A549 (cell line): ENCODE data around the gene RNF130. TPM values are rescaled to one million over a fixed set of nuclear protein-coding genes. Genes with fewer than 3 reads are reported as not detected.

Source experiments
- ATAC-seq, 2 experiments: fragments of 200-7000 bp in 1 of 2; fragments of >200 bp in 1 of 2; cut with Nextera tagmentation in 1 of 2; cut with Tn5 transposase in 1 of 2; 3 replicates each; pipeline versions ENCODE4 v1.8.0 to v1.9.1; 2018 to 2020; ENCODE audit warnings: mild to moderate bottlenecking in 1 of 2, moderate library complexity in 1 of 2
- CTCF ChIA-PET: fragments of 300-600 bp; sonication (Branson Sonifier 250); formaldehyde crosslinking; extraction: SDS; loops from one replicate; lab custom pipeline; 2021; ENCODE audit warnings: antibody characterized with exemption, inconsistent platforms; lab: Yijun Ruan, JAX
- POLR2A ChIA-PET: fragments of 350-600 bp; formaldehyde crosslinking; extraction: SDS; loops from one replicate; lab custom pipeline; 2021; ENCODE audit warnings: antibody characterized with exemption, inconsistent platforms; lab: Yijun Ruan, JAX
- DNase-seq, 2 experiments: peaks; one replicate each; pipeline versions ENCODE4 v3.0.0 to v3.0.0-alpha.2; 2011 to 2016; ENCODE audit warnings: low read depth in 1 of 2, low spot score in 1 of 2
- FAIRE-seq: peaks from 2 replicates; lab custom pipeline; 2011; peaks lifted over from hg19 to GRCh38; lab: Jason Lieb, UNC
- H3K27ac ChIP-seq, 2 experiments: fragments of >200 bp; sonication (Bioruptor Twin); formaldehyde crosslinking; 3 replicates each; pipeline ENCODE4 v1.5.1; 2016 to 2017
- H3K4me1 ChIP-seq: fragments of >200 bp; sonication (Bioruptor Twin); formaldehyde crosslinking; 3 replicates; pipeline ENCODE4 v1.6.1; 2016
- H3K4me2 ChIP-seq: fragments of >200 bp; sonication (Bioruptor Twin); formaldehyde crosslinking; 3 replicates; pipeline ENCODE4 v1.6.1; 2016
- H3K4me3 ChIP-seq: fragments of >200 bp; sonication (Bioruptor Twin); formaldehyde crosslinking; 3 replicates; pipeline ENCODE4 v1.5.1; 2016
- H3K9me3 ChIP-seq: fragments of >200 bp; sonication (Bioruptor Twin); formaldehyde crosslinking; 3 replicates; pipeline ENCODE4 v1.6.1; 2016
- BCL3 ChIP-seq: fragments of >200 bp; sonication (Bioruptor Twin); formaldehyde crosslinking; IDR thresholded peaks from 3 replicates; pipeline ENCODE4 v1.6.1; 2016
- CEBPB ChIP-seq, 2 experiments: fragments of >200 bp in 1 of 2; sonication (Bioruptor Twin) in 1 of 2; formaldehyde crosslinking in 1 of 2; IDR thresholded peaks; 2 replicates each; pipeline ENCODE4 v1.6.1; 2012 to 2016
- EHF ChIP-seq: fragments of 250-450 bp; sonication (Bioruptor Pico); IDR thresholded peaks from 2 replicates; pipeline ENCODE4 v1.5.0; 2020; ENCODE audit warnings: mild to moderate bottlenecking
- FOSB ChIP-seq: fragments of 250-450 bp; sonication (Bioruptor Pico); IDR thresholded peaks from 2 replicates; pipeline ENCODE4 v1.5.0; 2020; ENCODE audit warnings: mild to moderate bottlenecking, moderate library complexity
- FOSL2 ChIP-seq, 2 experiments: fragments of 450-650 bp in 1 of 2; fragments of >200 bp in 1 of 2; sonication (Bioruptor Twin) in 1 of 2; formaldehyde crosslinking; IDR thresholded peaks; 2 replicates each; pipeline versions ENCODE4 v1.5.0 to v1.6.1; 2016 to 2020; ENCODE audit warnings: mild to moderate bottlenecking in 1 of 2, moderate library complexity in 1 of 2
- GATA3 ChIP-seq: IDR thresholded peaks from 2 replicates; pipeline ENCODE4 v1.6.1; 2012; ENCODE audit warnings: borderline replicate concordance
- HMGXB4 ChIP-seq: fragments of 250-450 bp; sonication (Bioruptor Pico); IDR thresholded peaks from 2 replicates; pipeline ENCODE4 v1.5.0; 2021; ENCODE audit warnings: mild to moderate bottlenecking, moderate library complexity, borderline replicate concordance
- HOXB13 ChIP-seq: fragments of 250-450 bp; sonication (Bioruptor Pico); IDR thresholded peaks from 2 replicates; pipeline ENCODE4 v1.5.0; 2020; ENCODE audit warnings: low read depth, mild to moderate bottlenecking, moderate library complexity
- JUN ChIP-seq, 2 experiments: fragments of >200 bp; sonication (Bioruptor Twin); formaldehyde crosslinking; IDR thresholded peaks; 2 replicates in 1 of 2; 3 replicates in 1 of 2; pipeline ENCODE4 v1.6.1; 2016 to 2017
- JUNB ChIP-seq: fragments of >200 bp; sonication (Bioruptor Twin); formaldehyde crosslinking; IDR thresholded peaks from 2 replicates; pipeline ENCODE4 v1.6.1; 2016
- KDM1A ChIP-seq: fragments of 200-600 bp; sonication (generic); IDR thresholded peaks from 2 replicates; pipeline ENCODE4 v1.6.1; 2016; ENCODE audit warnings: low read depth, mild to moderate bottlenecking
- KDM5A ChIP-seq: fragments of 200-600 bp; sonication (generic); IDR thresholded peaks from 2 replicates; pipeline ENCODE4 v1.6.1; 2016; ENCODE audit warnings: antibody characterized with exemption, mild to moderate bottlenecking
- MAFK ChIP-seq: fragments of 450-650 bp; IDR thresholded peaks from 2 replicates; pipeline ENCODE4 v1.6.1; 2014; ENCODE audit not compliant: partially characterized antibody
- RAD21 ChIP-seq, 2 experiments: fragments of >200 bp in 1 of 2; sonication (Bioruptor Twin) in 1 of 2; formaldehyde crosslinking in 1 of 2; IDR thresholded peaks in 1 of 2; conservative IDR thresholded peaks in 1 of 2; 2 replicates in 1 of 2; 3 replicates in 1 of 2; pipeline ENCODE4 v1.6.1; 2012 to 2018; ENCODE audit warnings: inconsistent platforms in 1 of 2
- RARB ChIP-seq: fragments of 250-450 bp; sonication (Bioruptor Pico); IDR thresholded peaks from 2 replicates; pipeline ENCODE4 v1.8.0; 2021; ENCODE audit warnings: mild to moderate bottlenecking, moderate library complexity
- RCOR1 ChIP-seq: fragments of 150-350 bp; IDR thresholded peaks from 2 replicates; pipeline ENCODE4 v1.6.1; 2014; ENCODE audit warnings: antibody characterized with exemption, low read length, low read depth
- SMC3 ChIP-seq: fragments of >200 bp; sonication (Bioruptor Twin); formaldehyde crosslinking; IDR thresholded peaks from 3 replicates; pipeline ENCODE4 v1.6.1; 2018; ENCODE audit warnings: inconsistent platforms
- ZSCAN20 ChIP-seq: fragments of 250-450 bp; sonication (Bioruptor Pico); IDR thresholded peaks from 2 replicates; pipeline ENCODE4 v1.8.0; 2022; ENCODE audit warnings: mild to moderate bottlenecking, moderate library complexity
- WGBS: methylation state at CpG from one replicate; pipeline ENCODE4 v1.1.6; 2017; ENCODE audit errors: missing lambda C conversion rate; 5-methylcytosine and 5-hydroxymethylcytosine counted together
- polyA plus RNA-seq, 4 experiments: library from polyadenylated mRNA; depleted of rRNA in 3 of 4; stranded (reverse); fragments of >200 nt; fragmentation: RNase III in 1 of 4; extraction: RNeasy Plus Mini Kit Qiagen cat#74134 plus additional on column Dnase treatment in 1 of 4; gene quantifications; 2 replicates in 3 of 4; 3 replicates in 1 of 4; pipeline ENCODE4 v1.2.3, GENCODE V29; 2011 to 2017
- TF ChIP-seq, protein P1 (sequence below): IDR thresholded peaks from 2 replicates; pipeline ENCODE4 v1.6.1; 2012
- TF ChIP-seq, protein P2 (sequence below): IDR thresholded peaks from 2 replicates; pipeline ENCODE4 v1.6.1; 2012
- TF ChIP-seq, protein P3 (sequence below): fragments of 450-650 bp; IDR thresholded peaks from 2 replicates; pipeline ENCODE4 v1.6.1; 2014; ENCODE audit warnings: antibody characterized with exemption
- TF ChIP-seq, protein P4 (sequence below): fragments of >200 bp; sonication (Bioruptor Twin); formaldehyde crosslinking; IDR thresholded peaks from 2 replicates; pipeline ENCODE4 v1.6.1; 2016

The RNF130 gene
- polyA plus RNA-seq, 2 of the 4 experiments (the other 2 are of a cell fraction): 33.3 to 50.1 TPM

GRCh38 chr5:180021900-180022299 is 49.7 kb downstream of the RNF130 start:
- no peak overlapping the region for H3K4me3 ChIP-seq
- POLR2A ChIA-PET: no interaction called here
- H3K4me2 ChIP-seq: no peak overlapping the region
- CTCF ChIA-PET: no interaction called here
- H3K9me3 ChIP-seq: peaks cover 5% of the 10 kb centered on the region; the same call in 1 of the 3 replicates
- FAIRE-seq (no peak), DNase-seq (no peak), ATAC-seq (no peak)
- no peak overlapping the region for H3K27ac ChIP-seq
- no peaks in the 10 kb centered on the region for H3K4me1 ChIP-seq
- WGBS: 96% methylated on average over 12 of the region's 12 CpGs
- TF ChIP-seq GATA3 (no peak), KDM1A (no peak), JUNB (no peak), HMGXB4 (no peak), FOSB (CRISPR knock-in tag) (no peak), HOXB13 (no peak), SMC3 (no peak)
- TF ChIP-seq, protein P1, sequence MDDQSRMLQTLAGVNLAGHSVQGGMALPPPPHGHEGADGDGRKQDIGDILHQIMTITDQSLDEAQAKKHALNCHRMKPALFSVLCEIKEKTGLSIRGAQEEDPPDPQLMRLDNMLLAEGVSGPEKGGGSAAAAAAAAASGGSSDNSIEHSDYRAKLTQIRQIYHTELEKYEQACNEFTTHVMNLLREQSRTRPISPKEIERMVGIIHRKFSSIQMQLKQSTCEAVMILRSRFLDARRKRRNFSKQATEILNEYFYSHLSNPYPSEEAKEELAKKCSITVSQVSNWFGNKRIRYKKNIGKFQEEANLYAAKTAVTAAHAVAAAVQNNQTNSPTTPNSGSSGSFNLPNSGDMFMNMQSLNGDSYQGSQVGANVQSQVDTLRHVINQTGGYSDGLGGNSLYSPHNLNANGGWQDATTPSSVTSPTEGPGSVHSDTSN: no peak
- TF ChIP-seq, protein P2, sequence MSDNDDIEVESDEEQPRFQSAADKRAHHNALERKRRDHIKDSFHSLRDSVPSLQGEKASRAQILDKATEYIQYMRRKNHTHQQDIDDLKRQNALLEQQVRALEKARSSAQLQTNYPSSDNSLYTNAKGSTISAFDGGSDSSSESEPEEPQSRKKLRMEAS: no peak

- FAIRE-seq (no peak), ATAC-seq (no peak), DNase-seq (no peak)
- POLR2A ChIA-PET: no interaction called here
- CTCF ChIA-PET: interaction anchor here (1.7 kb wide), 1 partner anchor 71 kb away, joined by 5 read pairs; no protein-coding TSS in a partner anchor
- Histone ChIP-seq H3K27ac (no peak overlapping the region), H3K4me3 (no peak overlapping the region), H3K4me2 (no peak overlapping the region), H3K9me3 (peaks cover 5% of the 10 kb centered on the region; the same call in 1 of the 3 replicates), H3K4me1 (no peaks in the 10 kb centered on the region)
- TF ChIP-seq, protein P1: no peak
- TF ChIP-seq GATA3: no peak
- 94% methylated on average over 14 of the region's 15 CpGs for WGBS
Measured at GRCh38 chr5:180020176-180020575, 51.4 kb downstream of the RNF130 start.

DNA sequence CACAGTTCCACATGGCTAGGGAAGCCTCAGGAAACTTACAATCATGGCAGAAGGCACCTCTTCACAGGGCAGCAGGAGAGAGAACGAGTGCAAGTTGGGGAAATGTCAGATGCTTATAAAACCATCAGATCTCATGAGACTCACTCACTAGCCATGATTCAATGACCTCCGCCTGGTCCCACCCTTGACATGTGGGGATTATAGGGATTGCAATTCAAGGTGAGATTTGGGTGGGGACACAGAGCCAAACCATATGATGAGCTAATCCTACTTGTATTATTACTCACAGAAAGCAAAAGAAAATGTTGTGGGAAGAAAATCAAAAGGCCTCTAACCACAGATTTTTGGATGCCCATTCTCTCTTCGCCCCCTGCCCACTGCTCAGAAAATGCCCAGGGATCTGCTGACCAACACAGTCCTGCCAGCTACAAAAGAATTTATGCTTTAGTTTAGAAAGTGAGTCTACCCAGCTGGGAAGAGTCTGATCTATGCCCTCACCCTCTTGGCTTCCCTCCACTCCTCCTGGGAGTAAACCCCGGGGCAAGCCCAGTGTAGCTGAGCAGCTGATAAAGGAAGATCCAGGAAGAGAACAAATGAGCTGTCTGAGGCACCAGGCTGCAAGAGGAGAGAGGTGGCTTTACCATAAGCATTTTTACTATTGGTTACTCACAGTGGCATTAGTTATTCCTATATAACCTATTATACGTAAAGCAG is 53.1 kb downstream of the RNF130 start:
- Histone ChIP-seq H3K4me2 (no peak overlapping the region), H3K27ac (no peak overlapping the region), H3K9me3 (peaks cover 5% of the 10 kb centered on the region; the same call in 1 of the 3 replicates), H3K4me3 (no peak overlapping the region), H3K4me1 (no peaks in the 10 kb centered on the region)
- FAIRE-seq (no peak), ATAC-seq (no peak), DNase-seq (no peak)
- POLR2A ChIA-PET: no interaction called here
- CTCF ChIA-PET: no interaction called here
- whole genome bisulfite sequencing: 88% methylated on average over 5 of the region's 5 CpGs
- TF ChIP-seq, protein P3, sequence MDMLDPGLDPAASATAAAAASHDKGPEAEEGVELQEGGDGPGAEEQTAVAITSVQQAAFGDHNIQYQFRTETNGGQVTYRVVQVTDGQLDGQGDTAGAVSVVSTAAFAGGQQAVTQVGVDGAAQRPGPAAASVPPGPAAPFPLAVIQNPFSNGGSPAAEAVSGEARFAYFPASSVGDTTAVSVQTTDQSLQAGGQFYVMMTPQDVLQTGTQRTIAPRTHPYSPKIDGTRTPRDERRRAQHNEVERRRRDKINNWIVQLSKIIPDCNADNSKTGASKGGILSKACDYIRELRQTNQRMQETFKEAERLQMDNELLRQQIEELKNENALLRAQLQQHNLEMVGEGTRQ: no peak
- TF ChIP-seq CEBPB (IDR thresholded peaks at IDR 0.05): no peak
- no peak for TF ChIP-seq HMGXB4
- no peak for TF ChIP-seq FOSL2 (IDR thresholded peaks at IDR 0.05)
- TF ChIP-seq FOSL2 (CRISPR knock-in tag; IDR thresholded peaks at IDR 0.05): no peak
- no peak for TF ChIP-seq KDM5A
- TF ChIP-seq RARB (CRISPR knock-in tag): no peak
- TF ChIP-seq FOSB (CRISPR knock-in tag): no peak
- TF ChIP-seq MAFK: no peak
- TF ChIP-seq ZSCAN20: no peak
- TF ChIP-seq JUNB: no peak
- TF ChIP-seq, protein P4, sequence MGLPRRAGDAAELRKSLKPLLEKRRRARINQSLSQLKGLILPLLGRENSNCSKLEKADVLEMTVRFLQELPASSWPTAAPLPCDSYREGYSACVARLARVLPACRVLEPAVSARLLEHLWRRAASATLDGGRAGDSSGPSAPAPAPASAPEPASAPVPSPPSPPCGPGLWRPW: no peak
- TF ChIP-seq JUN (IDR thresholded peaks at IDR 0.05): no peak
- no peak for TF ChIP-seq GATA3
- TF ChIP-seq HOXB13: no peak
- no peak for TF ChIP-seq EHF (CRISPR knock-in tag)
- no peak for TF ChIP-seq BCL3
- no peak for TF ChIP-seq RCOR1
- TF ChIP-seq RAD21 (conservative IDR thresholded peaks at IDR 0.05 in 1 of 2, IDR thresholded peaks at IDR 0.05 in 1 of 2): no peak
- TF ChIP-seq, protein P2: no peak
